HG03439 (cell line): ENCODE data around the gene FANCC.

Source experiments
- ATAC-seq: cut with Tn5 transposase; IDR thresholded peaks from one replicate; pipeline ENCODE4 v1.9.1; 2021; ENCODE audit warnings: mild to moderate bottlenecking, moderate library complexity; ENCODE audit not compliant: unreplicated experiment

The FANCC gene

GRCh38 chr9:95127249-95128176 is 190.0 kb downstream of the FANCC start:
- ATAC-seq: no peak

GRCh38 chr9:95126739-95127138 is 190.8 kb downstream of the FANCC start:
- ATAC-seq: no peak

GRCh38 chr9:95125652-95126051 is 191.9 kb downstream of the FANCC start:
- no peak for ATAC-seq

GRCh38 chr9:95124582-95125367 is 192.7 kb downstream of the FANCC start:
- no peak for ATAC-seq

- ATAC-seq: no peak
Observed at GRCh38 chr9:95120781-95121370, 196.6 kb downstream of the FANCC start.

GRCh38 chr9:95118596-95118995 is 198.9 kb downstream of the FANCC start:
- ATAC-seq: no peak

GRCh38 chr9:95116808-95117204 is 200.7 kb downstream of the FANCC start:
- ATAC-seq: no peak

- ATAC-seq: no peak
Observed at GRCh38 chr9:95116002-95116807, 201.3 kb downstream of the FANCC start.

GRCh38 chr9:95115104-95115503 is 202.4 kb downstream of the FANCC start:
- ATAC-seq: no peak

- no peak for ATAC-seq
Observed at GRCh38 chr9:95112436-95113280, 204.9 kb downstream of the FANCC start.

- ATAC-seq: no peak
Observed at GRCh38 chr9:95111716-95112115, 205.8 kb downstream of the FANCC start.

GRCh38 chr9:95110921-95111525 is 206.5 kb downstream of the FANCC start:
- no peak for ATAC-seq

GRCh38 chr9:95109456-95109855 is 208.1 kb downstream of the FANCC start:
- no peak for ATAC-seq

- ATAC-seq: no peak
Observed at GRCh38 chr9:95108777-95109176, 208.7 kb downstream of the FANCC start.

GRCh38 chr9:95107976-95108375 is 209.5 kb downstream of the FANCC start:
- no peak for ATAC-seq

GRCh38 chr9:95107001-95107749 is 210.3 kb downstream of the FANCC start:
- ATAC-seq: no peak

- ATAC-seq: no peak
Observed at GRCh38 chr9:95105519-95106287, 211.8 kb downstream of the FANCC start.

- no peak for ATAC-seq
Observed at GRCh38 chr9:95104980-95105379, 212.5 kb downstream of the FANCC start.
